Fibroblast of lung (primary cell): ENCODE measurements around the gene CYBA. TPM values are rescaled to one million over a fixed set of nuclear protein-coding genes. Genes with fewer than 3 reads are reported as not detected.

ENCODE experiments used
- DNase-seq, 2 donors: peaks; one replicate each; pipeline versions ENCODE4 v3.0.0 to v3.0.0-alpha.2; 2010; ENCODE audit warnings: low read depth in 2 of 2
- H2AFZ ChIP-seq: 2 replicates; pipeline ENCODE4 v1.5.1; 2012; ENCODE audit warnings: low read length, control low read depth, inconsistent platforms
- H3K27ac ChIP-seq: 2 replicates; pipeline ENCODE4 v1.5.1; 2011; ENCODE audit warnings: low read length, control low read depth; ENCODE audit not compliant: insufficient read depth
- H3K27me3 ChIP-seq: 2 replicates; pipeline ENCODE4 v1.5.1; 2011; ENCODE audit warnings: mild to moderate bottlenecking, low read length; ENCODE audit not compliant: control insufficient read depth, insufficient read depth
- H3K36me3 ChIP-seq: 2 replicates; pipeline ENCODE4 v1.5.1; 2011; ENCODE audit warnings: low read length; ENCODE audit not compliant: control insufficient read depth, insufficient read depth
- H3K4me1 ChIP-seq: 2 replicates; pipeline ENCODE4 v1.5.1; 2011; ENCODE audit warnings: low read length; ENCODE audit not compliant: control insufficient read depth, insufficient read depth; ENCODE audit errors: extremely low read depth
- H3K4me2 ChIP-seq: 2 replicates; pipeline ENCODE4 v1.5.1; 2011; ENCODE audit warnings: low read length, control low read depth; ENCODE audit not compliant: insufficient read depth; ENCODE audit errors: extremely low read depth
- H3K4me3 ChIP-seq, 4 experiments: fragments of 200-600 bp in 1 of 4; sonication (generic) in 1 of 4; replicated peaks in 1 of 4; 2 replicates each; pipeline ENCODE4 v1.5.1; 2011 to 2016; ENCODE audit warnings: low read length in 4 of 4, low read depth in 3 of 4, mild to moderate bottlenecking in 3 of 4, control low read depth in 2 of 4, inconsistent platforms in 1 of 4, mixed read lengths in 1 of 4; ENCODE audit not compliant: insufficient read depth in 1 of 4; ENCODE audit errors: control extremely low read depth in 1 of 4
- H3K79me2 ChIP-seq: 2 replicates; pipeline ENCODE4 v1.5.1; 2012; ENCODE audit warnings: mild to moderate bottlenecking, low read length, inconsistent platforms; ENCODE audit not compliant: control insufficient read depth, insufficient read depth
- H3K9ac ChIP-seq: 2 replicates; pipeline ENCODE4 v1.5.1; 2011; ENCODE audit warnings: mild to moderate bottlenecking, low read length, control low read depth; ENCODE audit not compliant: insufficient read depth
- H3K9me3 ChIP-seq: 2 replicates; pipeline ENCODE4 v1.5.1; 2012; ENCODE audit warnings: low read depth, low read length; ENCODE audit not compliant: control insufficient read depth, insufficient read depth
- H4K20me1 ChIP-seq: 2 replicates; pipeline ENCODE4 v1.5.1; 2011; ENCODE audit warnings: low read length; ENCODE audit not compliant: control insufficient read depth, insufficient read depth; ENCODE audit errors: extremely low read depth
- EZH2 ChIP-seq: IDR thresholded peaks from 2 replicates; pipeline ENCODE4 v1.5.1; 2012; ENCODE audit warnings: low read length, control low read depth, mild to moderate bottlenecking; ENCODE audit errors: missing control alignments
- polyA plus RNA-seq, 2 donors: library from polyadenylated mRNA; depleted of rRNA in 1 of 2; stranded (reverse) in 1 of 2; unstranded in 1 of 2; fragments of >200 nt; gene quantifications; 2 replicates each; pipeline ENCODE4 v1.2.1, GENCODE V29; 2011 to 2012; ENCODE audit warnings: missing spikeins in 1 of 2
- total RNA-seq: library from RNA; depleted of rRNA; stranded (reverse); fragments of >200 nt; gene quantifications from 2 replicates; pipeline ENCODE4 v1.2.1, GENCODE V29; 2014
- TF ChIP-seq, protein P1 (sequence below), 2 donors: IDR thresholded peaks in 1 of 2; conservative IDR thresholded peaks in 1 of 2; 1 replicate in 1 of 2; 2 replicates in 1 of 2; pipeline ENCODE4 v1.5.1; 2011 to 2012; ENCODE audit warnings: low read length in 2 of 2, control low read depth in 1 of 2, inconsistent platforms in 1 of 2, low read depth in 1 of 2, mild to moderate bottlenecking in 1 of 2

Gene CYBA
- total and polyA plus RNA-seq, 2 donors (not counting 1 experiment from before 2014, with no cell fraction given), result 74.7 to 124 TPM

DNA sequence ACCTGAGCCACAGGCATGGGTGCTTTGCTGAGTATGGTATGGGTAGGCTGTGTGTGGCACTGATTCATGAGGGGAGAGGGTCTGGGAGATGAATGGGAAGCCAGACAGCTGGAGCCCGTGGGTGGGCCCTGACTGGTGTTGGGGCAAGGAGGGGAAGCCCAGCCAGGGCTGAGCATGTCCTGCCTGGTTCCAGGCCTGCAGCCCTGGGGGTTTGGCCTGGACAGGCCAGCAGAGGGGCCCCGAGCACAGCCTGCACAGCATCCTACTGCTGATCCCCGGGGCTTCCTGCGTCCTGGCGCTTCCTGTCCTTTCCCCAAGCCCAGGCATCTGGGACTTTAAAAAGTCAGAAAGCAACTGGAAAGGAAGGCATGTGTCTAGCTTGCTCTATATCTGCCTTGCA is 16.6 kb upstream of the CYBA start:
- Histone ChIP-seq H3K4me1 (no peaks in the 10 kb centered on the region), H3K9me3 (no peaks in the 10 kb centered on the region), H3K27ac (no peak overlapping the region), H4K20me1 (no peaks in the 10 kb centered on the region), H3K79me2 (peaks cover 3% of the 10 kb centered on the region), H3K9ac (no peak overlapping the region), H3K27me3 (no peaks in the 10 kb centered on the region), H2AFZ (no peak overlapping the region), H3K4me2 (no peak overlapping the region), H3K36me3 (peaks cover 2% of the 10 kb centered on the region), H3K4me3 (no peak overlapping the region)
- no peak for DNase-seq
- no peak for TF ChIP-seq EZH2
- TF ChIP-seq, protein P1, sequence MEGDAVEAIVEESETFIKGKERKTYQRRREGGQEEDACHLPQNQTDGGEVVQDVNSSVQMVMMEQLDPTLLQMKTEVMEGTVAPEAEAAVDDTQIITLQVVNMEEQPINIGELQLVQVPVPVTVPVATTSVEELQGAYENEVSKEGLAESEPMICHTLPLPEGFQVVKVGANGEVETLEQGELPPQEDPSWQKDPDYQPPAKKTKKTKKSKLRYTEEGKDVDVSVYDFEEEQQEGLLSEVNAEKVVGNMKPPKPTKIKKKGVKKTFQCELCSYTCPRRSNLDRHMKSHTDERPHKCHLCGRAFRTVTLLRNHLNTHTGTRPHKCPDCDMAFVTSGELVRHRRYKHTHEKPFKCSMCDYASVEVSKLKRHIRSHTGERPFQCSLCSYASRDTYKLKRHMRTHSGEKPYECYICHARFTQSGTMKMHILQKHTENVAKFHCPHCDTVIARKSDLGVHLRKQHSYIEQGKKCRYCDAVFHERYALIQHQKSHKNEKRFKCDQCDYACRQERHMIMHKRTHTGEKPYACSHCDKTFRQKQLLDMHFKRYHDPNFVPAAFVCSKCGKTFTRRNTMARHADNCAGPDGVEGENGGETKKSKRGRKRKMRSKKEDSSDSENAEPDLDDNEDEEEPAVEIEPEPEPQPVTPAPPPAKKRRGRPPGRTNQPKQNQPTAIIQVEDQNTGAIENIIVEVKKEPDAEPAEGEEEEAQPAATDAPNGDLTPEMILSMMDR (conservative IDR thresholded peaks at IDR 0.05 in 1 of 2, IDR thresholded peaks at IDR 0.05 in 1 of 2; ENCODE audit: low read depth in 1 of 2, low read length in 2 of 2), result no peak

DNA sequence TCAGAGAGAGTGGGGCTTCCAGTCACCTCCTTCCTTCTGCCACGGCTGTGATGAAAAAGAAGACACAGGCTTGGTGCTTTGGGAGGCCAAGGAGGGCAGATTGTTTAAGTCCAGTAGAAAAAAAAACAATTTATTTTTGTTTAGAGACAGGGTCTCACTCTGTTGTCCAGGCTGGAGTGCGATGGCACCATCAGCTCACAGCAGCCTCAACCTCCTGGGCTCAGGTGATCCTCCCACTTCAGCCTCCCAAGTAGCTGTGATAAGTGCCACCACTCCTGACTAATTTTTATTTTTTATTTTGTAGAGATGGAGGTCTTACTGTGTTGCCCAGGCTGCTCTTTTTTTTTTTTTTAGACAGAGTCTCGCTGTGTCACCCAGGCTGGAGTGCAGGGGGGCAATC is 14.7 kb upstream of the CYBA start:
- Histone ChIP-seq H3K4me1 (no peaks in the 10 kb centered on the region), H3K79me2 (peaks cover 18% of the 10 kb centered on the region), H3K4me3 (no peak overlapping the region), H3K4me2 (no peak overlapping the region), H2AFZ (no peak overlapping the region), H3K9me3 (no peaks in the 10 kb centered on the region), H3K27me3 (no peaks in the 10 kb centered on the region), H3K36me3 (no peaks in the 10 kb centered on the region), H3K9ac (no peak overlapping the region), H3K27ac (no peak overlapping the region), H4K20me1 (no peaks in the 10 kb centered on the region)
- no peak for DNase-seq
- TF ChIP-seq, protein P1 (conservative IDR thresholded peaks at IDR 0.05 in 1 of 2, IDR thresholded peaks at IDR 0.05 in 1 of 2; ENCODE audit: low read depth in 1 of 2, low read length in 2 of 2), result no peak
- no peak for TF ChIP-seq EZH2

DNA sequence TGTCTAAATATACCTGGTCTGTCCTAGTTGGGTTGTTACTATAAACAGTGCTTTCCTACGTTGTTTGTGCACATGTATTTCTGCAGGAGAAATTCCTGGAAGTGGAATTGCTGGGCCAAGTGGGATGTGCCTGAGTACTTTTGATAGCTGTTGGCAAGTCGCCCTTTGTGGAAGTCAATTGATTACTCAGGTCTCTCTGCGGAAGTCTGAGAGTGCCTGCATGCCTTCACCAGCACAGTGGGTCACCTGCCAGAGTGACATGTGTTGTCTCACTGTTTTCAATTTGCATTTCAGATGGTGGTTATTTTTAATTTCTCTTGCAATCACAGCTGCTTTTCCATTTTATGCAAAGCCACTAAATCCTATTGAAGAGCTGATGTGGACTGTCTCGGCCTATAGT is 14.3 kb upstream of the CYBA start:
- no peak for TF ChIP-seq EZH2
- TF ChIP-seq, protein P1 (conservative IDR thresholded peaks at IDR 0.05 in 1 of 2, IDR thresholded peaks at IDR 0.05 in 1 of 2; ENCODE audit: low read depth in 1 of 2, low read length in 2 of 2), result no peak
- no peaks in the 10 kb centered on the region for H3K27me3 ChIP-seq
- no peak overlapping the region for H2AFZ ChIP-seq
- no peaks in the 10 kb centered on the region for H3K9me3 ChIP-seq
- H3K27ac ChIP-seq, result no peak overlapping the region
- no peaks in the 10 kb centered on the region for H4K20me1 ChIP-seq
- H3K9ac ChIP-seq, result no peak overlapping the region
- no peak overlapping the region for H3K4me3 ChIP-seq
- no peaks in the 10 kb centered on the region for H3K36me3 ChIP-seq
- peaks cover 19% of the 10 kb centered on the region for H3K79me2 ChIP-seq
- H3K4me2 ChIP-seq, result no peak overlapping the region
- no peak for DNase-seq
- no peaks in the 10 kb centered on the region for H3K4me1 ChIP-seq
